Measurements from ENCODE around the gene ETNPPL.

DNA sequence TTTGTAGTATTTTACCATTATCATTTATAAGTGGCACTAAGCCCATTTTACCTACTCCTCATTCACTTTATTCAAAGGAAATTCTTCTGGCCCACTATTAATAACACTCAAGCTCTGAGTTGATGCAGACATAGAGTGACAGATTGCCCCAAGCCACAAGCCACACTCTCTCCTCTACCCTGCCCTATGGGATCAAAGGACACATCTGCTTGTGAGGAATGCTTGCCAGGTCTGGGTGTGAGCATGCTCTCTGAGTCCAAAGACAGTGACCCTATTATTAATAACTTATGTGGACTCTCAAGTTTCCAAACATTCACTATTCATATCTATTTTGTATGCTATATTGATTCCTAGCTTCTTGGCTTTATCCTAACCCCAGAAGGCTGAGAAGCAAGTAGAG, 18.5 kb downstream of the ETNPPL start:
- no peak for TF ChIP-seq TCF7 (CRISPR knock-in tag; IDR thresholded peaks at IDR 0.05; ENCODE audit: low read depth)
- TF ChIP-seq ZNF317 (CRISPR knock-in tag; IDR thresholded peaks at IDR 0.05; ENCODE audit: borderline replicate concordance, low read depth), result no peak
- TF ChIP-seq, protein P1, sequence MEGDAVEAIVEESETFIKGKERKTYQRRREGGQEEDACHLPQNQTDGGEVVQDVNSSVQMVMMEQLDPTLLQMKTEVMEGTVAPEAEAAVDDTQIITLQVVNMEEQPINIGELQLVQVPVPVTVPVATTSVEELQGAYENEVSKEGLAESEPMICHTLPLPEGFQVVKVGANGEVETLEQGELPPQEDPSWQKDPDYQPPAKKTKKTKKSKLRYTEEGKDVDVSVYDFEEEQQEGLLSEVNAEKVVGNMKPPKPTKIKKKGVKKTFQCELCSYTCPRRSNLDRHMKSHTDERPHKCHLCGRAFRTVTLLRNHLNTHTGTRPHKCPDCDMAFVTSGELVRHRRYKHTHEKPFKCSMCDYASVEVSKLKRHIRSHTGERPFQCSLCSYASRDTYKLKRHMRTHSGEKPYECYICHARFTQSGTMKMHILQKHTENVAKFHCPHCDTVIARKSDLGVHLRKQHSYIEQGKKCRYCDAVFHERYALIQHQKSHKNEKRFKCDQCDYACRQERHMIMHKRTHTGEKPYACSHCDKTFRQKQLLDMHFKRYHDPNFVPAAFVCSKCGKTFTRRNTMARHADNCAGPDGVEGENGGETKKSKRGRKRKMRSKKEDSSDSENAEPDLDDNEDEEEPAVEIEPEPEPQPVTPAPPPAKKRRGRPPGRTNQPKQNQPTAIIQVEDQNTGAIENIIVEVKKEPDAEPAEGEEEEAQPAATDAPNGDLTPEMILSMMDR (IDR thresholded peaks at IDR 0.05), result no peak
- TF ChIP-seq NR1H2 (CRISPR knock-in tag; IDR thresholded peaks at IDR 0.05), result no peak
- TF ChIP-seq NFYB (CRISPR knock-in tag; conservative IDR thresholded peaks at IDR 0.05; ENCODE audit: low read depth), result no peak
- TF ChIP-seq, protein P2, sequence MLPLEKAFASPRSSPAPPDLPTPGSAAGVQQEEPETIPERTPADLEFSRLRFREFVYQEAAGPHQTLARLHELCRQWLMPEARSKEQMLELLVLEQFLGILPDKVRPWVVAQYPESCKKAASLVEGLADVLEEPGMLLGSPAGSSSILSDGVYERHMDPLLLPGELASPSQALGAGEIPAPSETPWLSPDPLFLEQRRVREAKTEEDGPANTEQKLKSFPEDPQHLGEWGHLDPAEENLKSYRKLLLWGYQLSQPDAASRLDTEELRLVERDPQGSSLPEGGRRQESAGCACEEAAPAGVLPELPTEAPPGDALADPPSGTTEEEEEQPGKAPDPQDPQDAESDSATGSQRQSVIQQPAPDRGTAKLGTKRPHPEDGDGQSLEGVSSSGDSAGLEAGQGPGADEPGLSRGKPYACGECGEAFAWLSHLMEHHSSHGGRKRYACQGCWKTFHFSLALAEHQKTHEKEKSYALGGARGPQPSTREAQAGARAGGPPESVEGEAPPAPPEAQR (CRISPR knock-in tag; IDR thresholded peaks at IDR 0.05), result no peak
- no peak for TF ChIP-seq ESRRA (CRISPR knock-in tag; IDR thresholded peaks at IDR 0.05; ENCODE audit: borderline replicate concordance)
